Panc1 (cell line): ENCODE results near the gene PKN3. TPM values are rescaled to one million over a fixed set of nuclear protein-coding genes. Genes with fewer than 3 reads are reported as not detected.

Source experiments
- ATAC-seq: fragments of 200-7000 bp; cut with Tn5 transposase; 2 replicates; pipeline ENCODE4 v1.9.1; 2020; ENCODE audit warnings: mild to moderate bottlenecking, moderate library complexity
- BruUV-seq: library from RNA; stranded (reverse); fragments of 400-500 nt; replicated peaks from 2 replicates; lab custom pipeline; 2021; lab: Mats Ljungman, UMichigan
- CTCF ChIA-PET: fragments of 300-600 bp; sonication (Branson Sonifier 250); formaldehyde crosslinking; loops from one replicate; lab custom pipeline; 2022; ENCODE audit warnings: antibody characterized with exemption; lab: Charles Lee
- POLR2A ChIA-PET: fragments of 300-600 bp; sonication (Branson Sonifier 250); formaldehyde crosslinking; loops from one replicate; lab custom pipeline; 2022; ENCODE audit warnings: antibody characterized with exemption; lab: Charles Lee
- DNase-seq: peaks from one replicate; pipeline ENCODE4 v3.0.0-alpha.2; 2010; ENCODE audit warnings: low read depth, low spot score
- H3K27ac ChIP-seq: 2 replicates; pipeline ENCODE4 v1.5.1; 2011; ENCODE audit warnings: mild to moderate bottlenecking, low read length, inconsistent platforms
- H3K27me3 ChIP-seq: fragments of 200-500 bp; sonication (Bioruptor generic); 2 replicates; pipeline ENCODE4 v1.6.0; 2014; ENCODE audit warnings: low read length, inconsistent platforms; ENCODE audit not compliant: control insufficient read depth, insufficient read depth
- H3K36me3 ChIP-seq: fragments of 200-500 bp; sonication (Bioruptor generic); 2 replicates; pipeline ENCODE4 v1.5.1; 2014; ENCODE audit warnings: inconsistent platforms, mild to moderate bottlenecking, low read length, moderate library complexity; ENCODE audit not compliant: control insufficient read depth, insufficient read depth
- H3K4me1 ChIP-seq: 2 replicates; pipeline ENCODE4 v1.5.1; 2011; ENCODE audit warnings: inconsistent platforms, mild to moderate bottlenecking, low read length, moderate library complexity; ENCODE audit not compliant: control insufficient read depth, insufficient read depth
- H3K4me3 ChIP-seq, 2 experiments: 2 replicates each; pipeline ENCODE4 v1.5.1; 2011 to 2012; ENCODE audit warnings: low read depth in 2 of 2, low read length in 2 of 2, mild to moderate bottlenecking in 2 of 2, inconsistent platforms in 1 of 2, moderate library complexity in 1 of 2
- H3K9me3 ChIP-seq: fragments of 200-500 bp; sonication (Bioruptor generic); 2 replicates; pipeline ENCODE4 v1.5.1; 2014; ENCODE audit warnings: low read depth, mild to moderate bottlenecking, inconsistent platforms, low read length, moderate library complexity; ENCODE audit not compliant: control insufficient read depth, insufficient read depth
- POLR2AphosphoS5 ChIP-seq: IDR thresholded peaks from 2 replicates; pipeline ENCODE4 v1.6.1; 2012; ENCODE audit warnings: mild to moderate bottlenecking, low read depth, low read length, moderate library complexity
- REST ChIP-seq, 2 experiments: IDR thresholded peaks; 2 replicates each; pipeline ENCODE4 v1.6.1; 2011 to 2012; ENCODE audit warnings: low read depth in 2 of 2, control low read depth in 1 of 2, low read length in 1 of 2, mild to moderate bottlenecking in 1 of 2, moderate library complexity in 1 of 2; ENCODE audit not compliant: insufficient read depth in 1 of 2
- SIN3A ChIP-seq: IDR thresholded peaks from 2 replicates; pipeline ENCODE4 v1.6.1; 2012; ENCODE audit warnings: low read depth, mild to moderate bottlenecking, low read length, moderate library complexity, borderline replicate concordance; ENCODE audit not compliant: insufficient read depth
- TCF7L2 ChIP-seq: IDR thresholded peaks from 2 replicates; pipeline ENCODE4 v1.6.1; 2011; ENCODE audit warnings: mild to moderate bottlenecking, low read depth, low read length, inconsistent platforms
- in situ Hi-C: cut with HindIII; loops from 2 replicates; pipeline ENCODE4 v1.10.0; 2016; ENCODE audit warnings: low sequenced_read_pairs, low pct_unique_long_range_greater_than_20kb
- intact Hi-C: fragments of 100-400 bp; cut with micrococcal nuclease; formaldehyde crosslinking; loops from one replicate; pipeline ENCODE4 v1.10.0; 2022; ENCODE audit not compliant: unreplicated experiment
- total RNA-seq: library from RNA; stranded (reverse); gene quantifications from one replicate; pipeline ENCODE4 v1.2.1, GENCODE V29; 2021; ENCODE audit not compliant: unreplicated experiment
- TF ChIP-seq, protein P1 (sequence below): fragments of 450-650 bp; IDR thresholded peaks from 2 replicates; pipeline ENCODE4 v1.5.1; 2017; ENCODE audit warnings: mild to moderate bottlenecking

PKN3 gene
- total RNA-seq, 1 experiment from 2014 or later = 19.9 TPM

DNA sequence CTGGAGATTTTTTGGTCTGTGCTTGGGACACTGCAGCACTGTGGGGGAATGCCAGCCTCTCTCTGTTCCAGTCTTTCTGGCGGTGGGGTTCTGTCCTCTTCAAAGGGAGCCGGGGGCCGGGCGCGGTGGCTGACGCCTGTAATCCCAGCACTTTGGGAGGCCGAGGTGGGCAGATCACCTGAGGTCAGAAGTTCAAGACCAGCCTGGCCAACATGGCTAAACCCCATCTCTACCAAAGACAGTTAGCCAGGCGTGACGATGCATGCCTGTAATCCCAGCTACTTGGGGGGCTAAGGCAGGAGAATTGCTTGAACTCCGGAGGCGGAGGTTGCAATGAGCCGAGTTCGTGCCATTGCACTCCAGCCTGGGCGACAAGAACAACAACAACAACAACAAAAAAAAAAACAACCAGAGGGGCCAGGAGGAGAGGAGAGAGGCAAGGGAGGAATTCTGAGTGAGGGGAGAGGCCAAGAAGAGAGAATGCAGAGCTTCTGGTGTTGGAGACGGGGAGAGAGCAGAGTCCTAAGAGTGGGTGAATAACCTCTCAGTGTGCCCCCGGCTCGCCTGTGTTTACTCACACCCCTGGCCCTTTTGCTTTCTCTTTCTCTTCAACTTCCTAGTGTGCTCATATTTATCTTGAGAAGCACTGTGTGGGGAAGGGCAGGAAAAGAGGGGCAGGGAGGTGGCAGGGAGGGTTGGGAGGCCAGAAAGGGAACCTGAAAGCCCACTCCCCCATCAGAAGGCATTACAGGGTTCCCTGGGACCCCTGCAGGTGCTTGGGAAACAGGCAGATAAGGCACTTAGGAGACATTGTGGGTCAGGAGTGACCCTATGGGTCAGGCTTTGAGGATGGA is 16.4 kb upstream of the PKN3 start:
- no peak for DNase-seq
- TF ChIP-seq POLR2AphosphoS5 (no peak), SIN3A (no peak), REST (IDR thresholded peaks at IDR 0.05; ENCODE audit: insufficient read depth in 1 of 2, low read depth in 2 of 2, low read length in 1 of 2) (no peak), TCF7L2 (no peak)
- TF ChIP-seq, protein P1, sequence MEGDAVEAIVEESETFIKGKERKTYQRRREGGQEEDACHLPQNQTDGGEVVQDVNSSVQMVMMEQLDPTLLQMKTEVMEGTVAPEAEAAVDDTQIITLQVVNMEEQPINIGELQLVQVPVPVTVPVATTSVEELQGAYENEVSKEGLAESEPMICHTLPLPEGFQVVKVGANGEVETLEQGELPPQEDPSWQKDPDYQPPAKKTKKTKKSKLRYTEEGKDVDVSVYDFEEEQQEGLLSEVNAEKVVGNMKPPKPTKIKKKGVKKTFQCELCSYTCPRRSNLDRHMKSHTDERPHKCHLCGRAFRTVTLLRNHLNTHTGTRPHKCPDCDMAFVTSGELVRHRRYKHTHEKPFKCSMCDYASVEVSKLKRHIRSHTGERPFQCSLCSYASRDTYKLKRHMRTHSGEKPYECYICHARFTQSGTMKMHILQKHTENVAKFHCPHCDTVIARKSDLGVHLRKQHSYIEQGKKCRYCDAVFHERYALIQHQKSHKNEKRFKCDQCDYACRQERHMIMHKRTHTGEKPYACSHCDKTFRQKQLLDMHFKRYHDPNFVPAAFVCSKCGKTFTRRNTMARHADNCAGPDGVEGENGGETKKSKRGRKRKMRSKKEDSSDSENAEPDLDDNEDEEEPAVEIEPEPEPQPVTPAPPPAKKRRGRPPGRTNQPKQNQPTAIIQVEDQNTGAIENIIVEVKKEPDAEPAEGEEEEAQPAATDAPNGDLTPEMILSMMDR = no peak
- H3K36me3 ChIP-seq = peaks cover 7% of the 10 kb centered on the region
- peaks cover 30% of the 10 kb centered on the region for H3K4me1 ChIP-seq
- intact Hi-C loops (no loop called here), in situ Hi-C loops (no loop called here)
- H3K9me3 ChIP-seq = no peaks in the 10 kb centered on the region
- H3K27me3 ChIP-seq = no peaks in the 10 kb centered on the region
- ChIA-PET POLR2A (interaction anchor here (0.7 kb wide), 1 partner anchor 54 kb away, joined by 11 read pairs; no protein-coding TSS in a partner anchor), CTCF (interaction anchor here (1.4 kb wide), 1 partner anchor 51 kb away, joined by 3 read pairs; no protein-coding TSS in a partner anchor)
- no peak for ATAC-seq
- BruUV-seq = no TSS peak
- peak overlapping the region; percentile 52 to 80 for H3K4me3 ChIP-seq
- H3K27ac ChIP-seq = peak overlapping the region; percentile 86

DNA sequence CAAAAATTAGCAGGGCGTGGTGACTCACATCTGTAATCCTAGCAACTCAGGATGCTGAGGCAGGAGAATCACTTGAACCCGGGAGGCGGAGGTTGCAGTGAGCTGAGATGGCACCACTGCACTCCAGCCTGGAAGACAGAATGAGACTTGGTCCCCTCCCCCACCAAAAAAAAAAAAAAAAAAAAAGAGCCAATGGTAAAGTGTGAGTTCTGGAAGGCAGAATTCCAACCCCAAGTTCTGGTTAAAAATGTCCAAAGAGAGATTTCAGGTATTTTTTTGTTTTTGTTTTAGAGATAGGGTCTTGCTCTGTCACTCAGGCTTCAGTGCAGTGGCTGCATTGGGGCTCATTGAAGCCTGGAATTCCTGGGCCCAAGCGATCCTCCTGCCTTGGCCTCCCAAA is 14.8 kb upstream of the PKN3 start:
- ChIA-PET POLR2A (interaction anchor here (0.6 kb wide), 1 partner anchor 108 kb away, joined by 3 read pairs; no protein-coding TSS in a partner anchor), CTCF (no interaction called here)
- DNase-seq (no peak), ATAC-seq (no peak)
- peak overlapping the region; percentile 97 for H3K27ac ChIP-seq
- H3K9me3 ChIP-seq = no peaks in the 10 kb centered on the region
- no TSS peak for BruUV-seq
- intact Hi-C loops (no loop called here), in situ Hi-C loops (no loop called here)
- H3K36me3 ChIP-seq = peaks cover 18% of the 10 kb centered on the region
- H3K27me3 ChIP-seq = no peaks in the 10 kb centered on the region
- no peak for TF ChIP-seq POLR2AphosphoS5
- TF ChIP-seq TCF7L2 = no peak
- no peak for TF ChIP-seq SIN3A
- no peak for TF ChIP-seq REST (IDR thresholded peaks at IDR 0.05; ENCODE audit: insufficient read depth in 1 of 2, low read depth in 2 of 2, low read length in 1 of 2)
- TF ChIP-seq, protein P1 = no peak
- no peak overlapping the region for H3K4me3 ChIP-seq
- peaks cover 33% of the 10 kb centered on the region for H3K4me1 ChIP-seq
